SK-N-SH (cell line): ENCODE measurements around the gene XXYLT1. TPM values are rescaled to one million over a fixed set of nuclear protein-coding genes. Genes with fewer than 3 reads are reported as not detected.

Source experiments
- CTCF ChIA-PET: fragments of 300-600, 350-600 bp; formaldehyde crosslinking; extraction: SDS; loops from one replicate; lab custom pipeline; 2021; lab: Yijun Ruan, JAX
- POLR2A ChIA-PET: fragments of 350-600 bp; sonication (Branson Sonifier 250); formaldehyde crosslinking; extraction: SDS; loops from one replicate; lab custom pipeline; 2020; ENCODE audit warnings: antibody characterized with exemption, inconsistent platforms; lab: Yijun Ruan, JAX
- DNase-seq: peaks from one replicate; pipeline ENCODE4 v3.0.0; 2012
- H2AFZ ChIP-seq: fragments of 200-600 bp; sonication (generic); 2 replicates; pipeline ENCODE4 v1.8.1; 2016; ENCODE audit warnings: antibody characterized with exemption, mild to moderate bottlenecking, low read depth
- H3F3A ChIP-seq: fragments of 200-600 bp; sonication (generic); replicated peaks from 2 replicates; pipeline ENCODE3; 2016; ENCODE audit warnings: antibody characterized with exemption, mild to moderate bottlenecking; ENCODE audit not compliant: insufficient read depth
- H3K27ac ChIP-seq, 2 experiments: fragments of 200-500 bp in 1 of 2; fragments of 200-600 bp in 1 of 2; sonication (Bioruptor generic) in 1 of 2; sonication (generic), shearing (Covaris generic) in 1 of 2; 2 replicates each; pipeline versions ENCODE4 v1.5.1 to v1.6.1; 2014 to 2016; ENCODE audit warnings: low read depth in 2 of 2, inconsistent platforms in 1 of 2, low read length in 1 of 2, mild to moderate bottlenecking in 1 of 2, mixed read lengths in 1 of 2
- H3K27me3 ChIP-seq: fragments of 200-600 bp; sonication (generic), shearing (Covaris generic); 2 replicates; pipeline ENCODE4 v1.6.1; 2016; ENCODE audit warnings: mixed run types; ENCODE audit not compliant: insufficient read depth
- H3K36me3 ChIP-seq, 2 experiments: fragments of 200-500 bp in 1 of 2; fragments of 200-600 bp in 1 of 2; sonication (Bioruptor generic) in 1 of 2; sonication (generic) in 1 of 2; replicated peaks in 1 of 2; 2 replicates each; pipeline versions ENCODE3 to v1.5.1; 2014 to 2016; ENCODE audit warnings: low read length in 1 of 2, mild to moderate bottlenecking in 1 of 2; ENCODE audit not compliant: insufficient read depth in 2 of 2, control insufficient read depth in 1 of 2
- H3K4me1 ChIP-seq, 2 experiments: fragments of 200-500 bp in 1 of 2; fragments of 200-600 bp in 1 of 2; sonication (Bioruptor generic) in 1 of 2; sonication (generic), shearing (Covaris generic) in 1 of 2; 2 replicates each; pipeline versions ENCODE4 v1.5.1 to v1.6.1; 2014 to 2016; ENCODE audit warnings: low read depth in 1 of 2, low read length in 1 of 2, mixed run types in 1 of 2; ENCODE audit not compliant: insufficient read depth in 2 of 2, control insufficient read depth in 1 of 2
- H3K4me2 ChIP-seq: fragments of 200-600 bp; sonication (generic), shearing (Covaris generic); 2 replicates; pipeline ENCODE4 v1.6.1; 2017; ENCODE audit warnings: mixed run types
- H3K4me3 ChIP-seq, 2 experiments: fragments of 200-500 bp in 1 of 2; fragments of 200-600 bp in 1 of 2; sonication (Bioruptor generic) in 1 of 2; sonication (generic), shearing (Covaris generic) in 1 of 2; 2 replicates each; pipeline versions ENCODE4 v1.5.1 to v1.8.1; 2014 to 2016; ENCODE audit warnings: low read depth in 2 of 2, inconsistent platforms in 1 of 2, low read length in 1 of 2, mild to moderate bottlenecking in 1 of 2, mixed read lengths in 1 of 2, moderate library complexity in 1 of 2
- H3K79me2 ChIP-seq: fragments of 200-600 bp; sonication (generic); 2 replicates; pipeline ENCODE4 v1.8.1; 2017; ENCODE audit warnings: mild to moderate bottlenecking; ENCODE audit not compliant: insufficient read depth
- H3K9ac ChIP-seq: fragments of 200-600 bp; sonication (generic); 2 replicates; pipeline ENCODE4 v1.6.1; 2017; ENCODE audit warnings: mixed run types
- H3K9me2 ChIP-seq: fragments of 200-600 bp; sonication (generic); 2 replicates; pipeline ENCODE4 v1.6.1; 2017; ENCODE audit warnings: mixed run types
- H3K9me3 ChIP-seq: fragments of 200-600 bp; sonication (generic); 2 replicates; pipeline ENCODE4 v1.6.1; 2017; ENCODE audit warnings: mixed run types, mild to moderate bottlenecking, moderate library complexity
- H4K20me1 ChIP-seq: fragments of 200-600 bp; sonication (generic); 2 replicates; pipeline ENCODE4 v1.6.1; 2017; ENCODE audit warnings: mild to moderate bottlenecking, mixed run types; ENCODE audit not compliant: insufficient read depth
- ELF1 ChIP-seq: IDR thresholded peaks from 2 replicates; pipeline ENCODE4 v1.4.0; 2012
- EZH2phosphoT487 ChIP-seq: fragments of 200-600 bp; sonication (generic); IDR thresholded peaks from 2 replicates; pipeline ENCODE4 v1.6.1; 2017; ENCODE audit warnings: low read depth, mixed run types, mild to moderate bottlenecking, antibody characterized with exemption, moderate library complexity, borderline replicate concordance
- GATA2 ChIP-seq: sonication (generic); formaldehyde crosslinking; IDR thresholded peaks from 2 replicates; pipeline ENCODE4 v1.5.0; 2020; ENCODE audit warnings: mild to moderate bottlenecking, missing genetic modification reagents
- MEF2A ChIP-seq: IDR thresholded peaks from 2 replicates; pipeline ENCODE4 v1.4.0; 2012; ENCODE audit warnings: low read depth, borderline replicate concordance
- NRF1 ChIP-seq: IDR thresholded peaks from 2 replicates; pipeline ENCODE4 v1.6.1; 2012; ENCODE audit warnings: low read depth, mild to moderate bottlenecking, low read length
- PBX3 ChIP-seq: IDR thresholded peaks from 2 replicates; pipeline ENCODE4; 2012
- YY1 ChIP-seq: IDR thresholded peaks from 2 replicates; pipeline ENCODE4 v1.4.0; 2012; ENCODE audit warnings: low read depth, mild to moderate bottlenecking
- WGBS: methylation state at CpG from one replicate; pipeline ENCODE4 v1.1.6; 2017; ENCODE audit warnings: low lambda C conversion rate; 5-methylcytosine and 5-hydroxymethylcytosine counted together
- polyA plus RNA-seq, 3 experiments: library from polyadenylated mRNA; depleted of rRNA; stranded (reverse); fragments of >200 nt; gene quantifications; 2 replicates each; pipeline ENCODE4 v1.2.3, GENCODE V29; 2012
- TF ChIP-seq, protein P1 (sequence below): fragments of 200-600 bp; sonication (generic); IDR thresholded peaks from 2 replicates; pipeline ENCODE4 v1.6.1; 2017; ENCODE audit warnings: antibody characterized with exemption, mild to moderate bottlenecking, moderate library complexity
- TF ChIP-seq, protein P2 (sequence below): IDR thresholded peaks from 2 replicates; pipeline ENCODE4 v1.4.0; 2012; ENCODE audit warnings: low read depth, borderline replicate concordance
- TF ChIP-seq, protein P3 (sequence below): fragments of 150-350 bp; IDR thresholded peaks from 2 replicates; pipeline ENCODE4 v1.6.1; 2017; ENCODE audit warnings: antibody characterized with exemption, low read length, low read depth, borderline replicate concordance
- TF ChIP-seq, protein P4 (sequence below): fragments of 150-350 bp; IDR thresholded peaks from 2 replicates; pipeline ENCODE4 v1.6.1; 2016; ENCODE audit warnings: mild to moderate bottlenecking, low read depth, low read length

Gene XXYLT1
- polyA plus RNA-seq, 1 of the 3 experiments (the other 2 are of a cell fraction) = 22.6 TPM

DNA sequence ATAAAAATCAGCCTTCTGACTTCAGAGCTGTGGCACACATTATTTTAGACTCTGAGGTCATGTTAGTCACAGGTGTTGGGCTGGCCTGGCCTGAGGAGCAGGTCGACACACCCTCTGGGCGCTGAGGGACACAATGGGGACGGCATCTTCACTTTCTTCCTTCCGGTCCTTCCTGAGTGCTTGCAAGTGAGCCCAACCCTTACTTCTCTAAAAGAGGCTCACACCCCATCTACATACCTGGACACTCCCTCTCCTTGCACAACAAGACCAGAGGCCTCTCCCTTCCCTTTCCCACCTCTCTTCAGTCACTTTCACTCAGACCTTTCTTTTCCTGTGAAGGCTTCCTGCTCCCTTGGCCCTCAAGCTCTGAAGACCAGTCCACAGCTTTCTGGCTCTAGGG is 85.4 kb downstream of the XXYLT1 start:
- Histone ChIP-seq H3K4me3 (no peak overlapping the region), H4K20me1 (no peaks in the 10 kb centered on the region), H3K9ac (no peak overlapping the region), H3K79me2 (peaks cover 29% of the 10 kb centered on the region; the same call in 1 of the 2 replicates), H3K27me3 (no peaks in the 10 kb centered on the region), H3K36me3 (no peaks in the 10 kb centered on the region), H3F3A (peaks cover 13% of the 10 kb centered on the region), H2AFZ (no peak overlapping the region), H3K4me1 (peaks cover 45 to 51% of the 10 kb centered on the region in 2 experiments), H3K27ac (no peak overlapping the region), H3K9me3 (no peaks in the 10 kb centered on the region), H3K9me2 (no peaks in the 10 kb centered on the region), H3K4me2 (no peak overlapping the region)
- WGBS = 98% methylated on average over 4 of the region's 4 CpGs
- TF ChIP-seq GATA2 (CRISPR knock-in tag) = no peak
- no peak for TF ChIP-seq MEF2A
- TF ChIP-seq, protein P1, sequence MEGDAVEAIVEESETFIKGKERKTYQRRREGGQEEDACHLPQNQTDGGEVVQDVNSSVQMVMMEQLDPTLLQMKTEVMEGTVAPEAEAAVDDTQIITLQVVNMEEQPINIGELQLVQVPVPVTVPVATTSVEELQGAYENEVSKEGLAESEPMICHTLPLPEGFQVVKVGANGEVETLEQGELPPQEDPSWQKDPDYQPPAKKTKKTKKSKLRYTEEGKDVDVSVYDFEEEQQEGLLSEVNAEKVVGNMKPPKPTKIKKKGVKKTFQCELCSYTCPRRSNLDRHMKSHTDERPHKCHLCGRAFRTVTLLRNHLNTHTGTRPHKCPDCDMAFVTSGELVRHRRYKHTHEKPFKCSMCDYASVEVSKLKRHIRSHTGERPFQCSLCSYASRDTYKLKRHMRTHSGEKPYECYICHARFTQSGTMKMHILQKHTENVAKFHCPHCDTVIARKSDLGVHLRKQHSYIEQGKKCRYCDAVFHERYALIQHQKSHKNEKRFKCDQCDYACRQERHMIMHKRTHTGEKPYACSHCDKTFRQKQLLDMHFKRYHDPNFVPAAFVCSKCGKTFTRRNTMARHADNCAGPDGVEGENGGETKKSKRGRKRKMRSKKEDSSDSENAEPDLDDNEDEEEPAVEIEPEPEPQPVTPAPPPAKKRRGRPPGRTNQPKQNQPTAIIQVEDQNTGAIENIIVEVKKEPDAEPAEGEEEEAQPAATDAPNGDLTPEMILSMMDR = no peak
- TF ChIP-seq, protein P2, sequence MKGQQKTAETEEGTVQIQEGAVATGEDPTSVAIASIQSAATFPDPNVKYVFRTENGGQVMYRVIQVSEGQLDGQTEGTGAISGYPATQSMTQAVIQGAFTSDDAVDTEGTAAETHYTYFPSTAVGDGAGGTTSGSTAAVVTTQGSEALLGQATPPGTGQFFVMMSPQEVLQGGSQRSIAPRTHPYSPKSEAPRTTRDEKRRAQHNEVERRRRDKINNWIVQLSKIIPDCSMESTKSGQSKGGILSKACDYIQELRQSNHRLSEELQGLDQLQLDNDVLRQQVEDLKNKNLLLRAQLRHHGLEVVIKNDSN = no peak
- no peak for TF ChIP-seq EZH2phosphoT487
- TF ChIP-seq, protein P3, sequence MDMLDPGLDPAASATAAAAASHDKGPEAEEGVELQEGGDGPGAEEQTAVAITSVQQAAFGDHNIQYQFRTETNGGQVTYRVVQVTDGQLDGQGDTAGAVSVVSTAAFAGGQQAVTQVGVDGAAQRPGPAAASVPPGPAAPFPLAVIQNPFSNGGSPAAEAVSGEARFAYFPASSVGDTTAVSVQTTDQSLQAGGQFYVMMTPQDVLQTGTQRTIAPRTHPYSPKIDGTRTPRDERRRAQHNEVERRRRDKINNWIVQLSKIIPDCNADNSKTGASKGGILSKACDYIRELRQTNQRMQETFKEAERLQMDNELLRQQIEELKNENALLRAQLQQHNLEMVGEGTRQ = no peak
- TF ChIP-seq PBX3 = no peak
- no peak for TF ChIP-seq YY1
- TF ChIP-seq ELF1 = no peak
- TF ChIP-seq NRF1 = no peak
- CTCF ChIA-PET = interaction anchor here (1.1 kb wide), 1 partner anchor 18 kb away, joined by 3 read pairs; no protein-coding TSS in a partner anchor
- DNase-seq = no peak
- POLR2A ChIA-PET = no interaction called here

GRCh38 chr3:195184716-195185421 is 86.1 kb downstream of the XXYLT1 start:
- 89% methylated on average over 3 of the region's 3 CpGs for WGBS
- H4K20me1 ChIP-seq = no peaks in the 10 kb centered on the region
- no peaks in the 10 kb centered on the region for H3K9me2 ChIP-seq
- H3K9ac ChIP-seq = no peak overlapping the region
- no peaks in the 10 kb centered on the region for H3K36me3 ChIP-seq
- H3K4me3 ChIP-seq = no peak overlapping the region
- H2AFZ ChIP-seq = no peak overlapping the region
- no peaks in the 10 kb centered on the region for H3K9me3 ChIP-seq
- TF ChIP-seq, protein P4, sequence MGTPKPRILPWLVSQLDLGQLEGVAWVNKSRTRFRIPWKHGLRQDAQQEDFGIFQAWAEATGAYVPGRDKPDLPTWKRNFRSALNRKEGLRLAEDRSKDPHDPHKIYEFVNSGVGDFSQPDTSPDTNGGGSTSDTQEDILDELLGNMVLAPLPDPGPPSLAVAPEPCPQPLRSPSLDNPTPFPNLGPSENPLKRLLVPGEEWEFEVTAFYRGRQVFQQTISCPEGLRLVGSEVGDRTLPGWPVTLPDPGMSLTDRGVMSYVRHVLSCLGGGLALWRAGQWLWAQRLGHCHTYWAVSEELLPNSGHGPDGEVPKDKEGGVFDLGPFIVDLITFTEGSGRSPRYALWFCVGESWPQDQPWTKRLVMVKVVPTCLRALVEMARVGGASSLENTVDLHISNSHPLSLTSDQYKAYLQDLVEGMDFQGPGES = no peak
- H3K27ac ChIP-seq = no peak overlapping the region
- peaks cover 13% of the 10 kb centered on the region for H3F3A ChIP-seq
- no peak for DNase-seq
- CTCF ChIA-PET = interaction anchor here (0.7 kb wide), 1 partner anchor 24 kb away, joined by 3 read pairs; no protein-coding TSS in a partner anchor
- no peaks in the 10 kb centered on the region for H3K27me3 ChIP-seq
- H3K4me1 ChIP-seq = peaks cover 51 to 52% of the 10 kb centered on the region in 2 experiments
- POLR2A ChIA-PET = no interaction called here
- no peak overlapping the region for H3K4me2 ChIP-seq
- H3K79me2 ChIP-seq = peaks cover 25% of the 10 kb centered on the region; the same call in 1 of the 2 replicates
